AG09319 (cell line): ENCODE results near the gene TWIST2.

Experiments
- DNase-seq: peaks from one replicate; pipeline ENCODE4 v3.0.0-alpha.2; 2010; ENCODE audit warnings: low read depth; ENCODE audit errors: extremely low read depth
- CTCF ChIP-seq: IDR thresholded peaks from 2 replicates; pipeline ENCODE4 v1.5.1; 2011; ENCODE audit warnings: low read depth, mild to moderate bottlenecking, inconsistent platforms, low read length, moderate library complexity

TWIST2 gene

GRCh38 chr2:238913931-238914647 is 66.2 kb downstream of the TWIST2 start:
- TF ChIP-seq CTCF, result no peak
- no peak for DNase-seq

DNA sequence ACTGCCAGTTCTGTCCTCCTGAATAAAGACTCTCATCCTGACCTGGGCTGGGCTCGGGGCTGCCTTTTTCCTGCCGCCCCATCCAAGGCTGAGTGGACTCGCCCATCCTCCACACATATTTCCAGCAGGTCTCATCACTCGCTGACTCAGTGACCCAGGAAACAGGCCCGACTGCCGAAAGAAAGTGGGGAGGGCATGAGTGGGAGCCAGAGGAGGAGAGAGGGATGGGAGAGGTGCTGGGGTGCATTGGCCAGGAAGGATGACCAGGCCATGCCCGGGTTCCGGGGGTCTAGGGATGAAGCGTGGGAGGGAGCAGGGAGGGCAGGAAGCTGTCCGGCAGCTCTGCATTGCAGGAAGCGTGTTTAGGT is 66.7 kb downstream of the TWIST2 start:
- TF ChIP-seq CTCF, result no peak
- no peak for DNase-seq

DNA sequence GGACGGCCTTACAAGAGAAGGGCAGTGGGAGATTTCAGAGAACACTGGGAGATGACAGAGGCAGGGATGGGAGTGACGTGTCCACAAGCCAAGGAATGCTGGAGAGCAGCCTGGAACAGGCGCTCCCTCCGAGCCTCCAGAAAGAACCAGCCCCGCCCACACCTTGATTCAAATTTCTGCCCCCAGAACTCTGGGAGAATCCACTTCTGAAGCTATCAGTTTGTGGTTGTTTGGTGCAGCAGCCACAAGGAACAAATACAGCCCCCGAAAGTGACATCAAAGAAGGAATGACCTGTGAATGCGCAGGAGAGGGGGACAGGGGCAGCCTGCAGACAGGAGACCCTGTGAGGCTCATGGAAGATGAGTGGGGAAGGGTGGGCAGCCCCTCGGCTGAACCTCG is 67.3 kb downstream of the TWIST2 start:
- no peak for TF ChIP-seq CTCF
- DNase-seq, result no peak

- TF ChIP-seq CTCF, result no peak
- DNase-seq, result no peak
These were observed 67.7 kb downstream of the TWIST2 start for GRCh38 chr2:238915596-238915995.

DNA sequence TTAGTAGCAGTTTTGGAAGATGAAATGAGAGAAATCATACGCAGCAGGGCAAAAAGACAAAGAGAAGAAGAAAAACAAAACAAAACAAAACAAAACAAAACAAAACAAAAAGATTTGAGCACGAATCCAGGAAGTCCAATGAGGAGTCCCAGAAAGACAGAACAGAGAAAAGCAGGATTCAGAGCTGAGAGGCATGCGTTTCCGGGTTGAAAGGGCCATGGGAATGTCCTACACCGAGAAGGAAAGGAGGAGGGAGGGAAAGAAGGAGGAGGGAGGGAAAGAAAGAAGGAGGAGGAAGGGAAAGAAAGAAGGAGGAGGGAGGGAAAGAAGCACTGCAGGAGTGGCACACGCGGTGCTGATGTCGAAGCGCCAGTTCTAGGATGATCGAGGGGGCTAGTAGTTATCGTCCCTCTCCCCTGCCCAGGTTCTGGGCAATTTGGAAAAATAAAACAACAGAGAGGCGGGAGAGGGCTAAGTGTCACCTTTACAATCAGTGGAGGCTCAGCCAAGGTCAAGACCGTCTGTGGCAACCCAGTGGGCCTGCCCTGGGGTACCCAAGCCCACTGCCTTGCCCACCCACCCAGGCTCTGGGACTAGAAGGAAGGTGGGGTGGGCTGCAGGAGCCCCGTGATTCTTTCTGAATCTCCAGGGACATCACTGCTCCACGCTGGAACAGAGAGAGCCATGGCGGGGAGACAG is 68.4 kb downstream of the TWIST2 start:
- no peak for TF ChIP-seq CTCF
- no peak for DNase-seq

DNA sequence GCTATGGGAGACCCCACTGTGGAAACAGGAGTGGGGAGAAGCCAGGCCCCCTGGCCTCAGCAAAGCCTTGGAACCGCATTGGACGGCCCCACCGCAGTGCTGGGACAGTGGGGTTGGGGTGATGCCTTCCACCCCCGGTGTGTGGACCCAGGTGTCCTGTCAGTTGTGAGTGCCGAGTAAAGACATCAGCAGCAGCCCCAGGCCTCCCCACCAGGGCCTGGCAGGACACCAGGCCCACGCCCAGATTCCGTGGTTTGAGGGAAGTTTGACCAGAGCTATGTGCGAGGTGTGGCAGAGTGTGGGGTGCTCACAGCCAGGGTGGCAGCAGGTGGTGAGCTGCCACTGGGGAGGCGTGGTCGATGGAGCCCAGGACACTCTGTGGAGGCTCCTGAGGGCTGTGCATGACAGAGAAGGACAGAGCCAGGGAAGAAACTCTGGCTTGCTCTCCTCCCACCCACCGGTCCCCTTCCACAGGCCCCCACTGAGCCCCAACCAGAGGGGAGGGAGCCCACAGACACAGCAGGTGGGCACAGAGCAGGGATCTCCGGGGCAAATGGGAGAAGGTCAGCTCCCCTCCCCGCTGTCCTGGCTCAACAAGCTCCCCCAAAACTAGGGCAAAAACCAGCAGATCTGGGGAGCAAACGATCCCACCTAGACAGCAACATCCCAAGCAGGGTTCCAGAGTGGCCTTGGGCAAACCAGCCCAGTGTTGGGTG is 69.1 kb downstream of the TWIST2 start:
- no peak for TF ChIP-seq CTCF
- no peak for DNase-seq

GRCh38 chr2:238919307-238919706 is 71.4 kb downstream of the TWIST2 start:
- no peak for TF ChIP-seq CTCF
- no peak for DNase-seq
